Bronchial smooth muscle cell (primary cell): ENCODE measurements around the gene TKTL2. TPM values are rescaled to one million over a fixed set of nuclear protein-coding genes. Genes with fewer than 3 reads are reported as not detected.

Source experiments
- total RNA-seq: library from RNA; depleted of rRNA; stranded (reverse); fragments of >200 nt; gene quantifications from 2 replicates; pipeline ENCODE4 v1.2.1, GENCODE V29; 2014

TKTL2 gene, protein sequence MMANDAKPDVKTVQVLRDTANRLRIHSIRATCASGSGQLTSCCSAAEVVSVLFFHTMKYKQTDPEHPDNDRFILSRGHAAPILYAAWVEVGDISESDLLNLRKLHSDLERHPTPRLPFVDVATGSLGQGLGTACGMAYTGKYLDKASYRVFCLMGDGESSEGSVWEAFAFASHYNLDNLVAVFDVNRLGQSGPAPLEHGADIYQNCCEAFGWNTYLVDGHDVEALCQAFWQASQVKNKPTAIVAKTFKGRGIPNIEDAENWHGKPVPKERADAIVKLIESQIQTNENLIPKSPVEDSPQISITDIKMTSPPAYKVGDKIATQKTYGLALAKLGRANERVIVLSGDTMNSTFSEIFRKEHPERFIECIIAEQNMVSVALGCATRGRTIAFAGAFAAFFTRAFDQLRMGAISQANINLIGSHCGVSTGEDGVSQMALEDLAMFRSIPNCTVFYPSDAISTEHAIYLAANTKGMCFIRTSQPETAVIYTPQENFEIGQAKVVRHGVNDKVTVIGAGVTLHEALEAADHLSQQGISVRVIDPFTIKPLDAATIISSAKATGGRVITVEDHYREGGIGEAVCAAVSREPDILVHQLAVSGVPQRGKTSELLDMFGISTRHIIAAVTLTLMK
- total RNA-seq, result not detected in 2 replicates

DNA sequence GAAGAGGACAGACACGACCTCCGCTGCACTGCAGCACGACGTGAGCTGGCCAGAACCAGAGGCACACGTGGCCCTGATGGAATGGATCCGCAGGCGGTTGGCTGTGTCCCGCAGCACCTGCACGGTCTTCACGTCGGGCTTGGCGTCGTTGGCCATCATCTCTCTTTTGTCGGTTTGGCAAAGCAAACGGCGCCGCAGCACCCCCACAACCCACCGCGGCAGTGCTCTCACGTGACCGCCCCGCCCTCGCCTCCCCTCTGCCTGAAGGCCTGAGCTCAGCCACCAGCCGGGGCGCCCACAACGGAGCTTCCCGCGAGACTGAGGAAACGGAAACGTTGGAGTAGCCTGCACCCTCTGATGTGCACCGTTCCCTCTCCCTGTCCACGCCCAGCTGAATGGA lies at the start of gene TKTL2:
Gene TKTL2, minus strand, starts transcription at position 179 of the 400 bp plus-strand sequence. Its CDS starts 20 bp downstream, at position 159.

DNA sequence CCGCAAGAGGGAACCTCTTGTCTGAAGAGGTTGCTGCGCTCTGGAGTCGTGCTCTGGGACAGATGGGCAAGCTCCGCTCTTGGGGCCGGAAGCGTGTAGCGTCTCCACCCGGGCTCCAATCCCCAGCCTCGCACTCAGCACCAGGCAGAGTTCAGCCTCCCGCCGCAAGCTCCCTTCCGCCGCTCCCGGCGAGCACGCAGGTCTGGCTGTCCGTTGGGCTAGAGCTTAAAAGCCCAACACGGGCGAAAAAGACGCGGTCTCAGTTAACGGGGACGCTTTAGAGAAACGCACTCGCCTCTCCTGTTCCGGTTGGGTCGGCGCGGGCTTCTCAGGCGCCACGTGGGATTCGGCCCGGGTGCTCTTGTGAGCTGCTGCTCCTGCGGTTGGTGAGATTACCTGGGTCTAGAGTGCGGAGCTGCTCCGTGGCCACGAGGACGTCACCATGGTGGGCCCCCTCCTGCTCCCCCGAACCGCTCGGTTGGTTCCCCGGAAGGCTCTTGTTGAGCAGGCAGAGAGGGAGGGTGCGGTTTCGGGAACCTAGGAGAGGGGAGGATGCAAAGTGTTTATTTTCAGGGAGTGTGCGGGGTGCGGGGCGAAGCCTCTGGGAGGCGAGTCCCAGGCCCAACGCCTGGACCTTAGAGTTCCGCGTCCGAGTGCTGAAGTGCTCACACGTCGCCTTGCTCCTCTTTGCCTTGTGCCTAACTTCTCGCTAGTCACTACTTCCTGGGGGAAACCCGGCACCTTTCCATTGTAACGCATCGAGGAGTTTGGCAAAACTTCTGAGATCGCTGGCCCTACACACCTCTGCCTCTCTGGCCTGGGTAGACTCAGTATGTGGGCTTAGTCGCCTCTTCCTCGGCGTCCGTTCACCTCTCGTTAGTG lies 21.0 kb upstream of the TKTL2 start, which contains the start of gene TMA16:
Gene TMA16, plus strand, starts transcription at position 331 of the 882 bp plus-strand sequence. Its CDS starts 112 bp downstream, at position 443.

Other genes starting within 250 kb of the TKTL2 start
- not detected in 2 replicates for gene NPY1R, start 141.2 kb downstream of the TKTL2 start, total RNA-seq
- not detected in 2 replicates for gene NPY5R, start 129.9 kb downstream of the TKTL2 start, total RNA-seq
- gene TMA16, start 20.9 kb upstream of the TKTL2 start, total RNA-seq, result 16.3 and 22.7 TPM in 2 replicates